ENCODE measurements around the gene CERKL.

Gene CERKL

GRCh38 chr2:181619516-181619915, 37.4 kb downstream of the CERKL start:
- Mint-ChIP-seq H3K9me3 (no peaks in the 10 kb centered on the region), H3K36me3 (no peaks in the 10 kb centered on the region), H3K4me1 (no peaks in the 10 kb centered on the region), H3K27ac (no peak overlapping the region), H3K4me3 (no peak overlapping the region)
- DNase-seq (ENCODE audit: low spot score in 2 of 2), result no peak
- no peak for ATAC-seq

GRCh38 chr2:181616715-181617114, 40.2 kb downstream of the CERKL start:
- H3K27ac Mint-ChIP-seq, result no peak overlapping the region
- H3K4me1 Mint-ChIP-seq, result no peaks in the 10 kb centered on the region
- no peaks in the 10 kb centered on the region for H3K36me3 Mint-ChIP-seq
- no peak for ATAC-seq
- H3K4me3 Mint-ChIP-seq, result no peak overlapping the region
- H3K9me3 Mint-ChIP-seq, result no peaks in the 10 kb centered on the region
- DNase-seq (ENCODE audit: low spot score in 2 of 2), result no peak

DNA sequence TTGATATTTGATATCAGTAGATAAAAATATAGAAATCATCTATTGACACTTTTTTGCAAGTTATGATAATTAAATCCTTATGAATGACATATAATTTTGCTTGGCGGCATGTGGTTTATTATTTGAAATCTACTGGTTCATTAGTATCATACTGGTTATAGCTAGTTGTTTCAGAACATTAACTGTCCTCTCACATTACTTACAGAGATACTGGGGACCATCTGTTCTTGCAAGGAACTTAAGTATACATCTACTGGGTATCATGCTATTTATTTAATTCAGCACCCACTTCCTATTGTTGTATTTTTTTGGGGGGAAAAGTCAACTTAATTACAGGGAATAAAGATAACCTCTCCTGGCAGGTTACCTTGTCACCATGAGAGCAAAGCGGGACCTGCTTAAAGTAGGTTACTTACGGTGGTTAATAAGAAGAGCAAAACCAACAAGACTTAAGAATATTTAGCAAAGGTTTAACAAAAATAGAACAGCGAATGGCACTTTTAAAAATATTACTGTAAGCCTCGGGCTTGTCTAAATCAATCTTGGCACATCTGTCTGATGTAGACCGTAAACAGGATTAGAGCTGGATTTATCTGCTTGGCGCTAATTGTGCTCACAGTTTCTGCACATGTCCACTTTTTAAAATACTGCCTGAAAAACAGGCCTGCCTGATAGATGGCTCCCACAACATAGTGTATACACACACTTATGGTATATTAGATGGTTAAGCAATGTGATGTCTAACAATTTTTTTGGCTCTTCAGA, 41.8 kb downstream of the CERKL start:
- Mint-ChIP-seq H3K36me3 (no peaks in the 10 kb centered on the region), H3K4me1 (no peaks in the 10 kb centered on the region), H3K9me3 (no peaks in the 10 kb centered on the region), H3K4me3 (no peak overlapping the region), H3K27ac (no peak overlapping the region)
- DNase-seq (ENCODE audit: low spot score in 2 of 2) (no peak), ATAC-seq (no peak)

DNA sequence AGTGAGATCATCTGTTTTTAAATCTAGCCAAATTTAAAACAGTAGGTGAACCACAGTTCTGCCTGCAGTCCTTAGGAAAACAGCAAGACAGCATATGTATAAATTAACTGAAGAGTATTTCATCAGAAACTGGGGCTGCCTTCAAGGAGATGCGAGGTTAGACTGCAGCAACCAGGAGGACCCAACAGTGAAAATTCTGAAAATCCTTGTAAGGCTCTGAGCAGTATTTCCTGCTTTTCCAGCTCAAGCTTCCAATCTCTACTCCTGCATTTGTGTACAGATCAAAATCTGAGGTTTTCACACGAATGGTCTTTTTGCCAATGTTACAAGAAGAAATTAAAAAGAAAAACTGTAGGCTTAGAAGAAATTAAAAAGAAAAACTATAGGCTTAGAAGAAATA, 43.7 kb downstream of the CERKL start:
- no peak overlapping the region for H3K27ac Mint-ChIP-seq

DNA sequence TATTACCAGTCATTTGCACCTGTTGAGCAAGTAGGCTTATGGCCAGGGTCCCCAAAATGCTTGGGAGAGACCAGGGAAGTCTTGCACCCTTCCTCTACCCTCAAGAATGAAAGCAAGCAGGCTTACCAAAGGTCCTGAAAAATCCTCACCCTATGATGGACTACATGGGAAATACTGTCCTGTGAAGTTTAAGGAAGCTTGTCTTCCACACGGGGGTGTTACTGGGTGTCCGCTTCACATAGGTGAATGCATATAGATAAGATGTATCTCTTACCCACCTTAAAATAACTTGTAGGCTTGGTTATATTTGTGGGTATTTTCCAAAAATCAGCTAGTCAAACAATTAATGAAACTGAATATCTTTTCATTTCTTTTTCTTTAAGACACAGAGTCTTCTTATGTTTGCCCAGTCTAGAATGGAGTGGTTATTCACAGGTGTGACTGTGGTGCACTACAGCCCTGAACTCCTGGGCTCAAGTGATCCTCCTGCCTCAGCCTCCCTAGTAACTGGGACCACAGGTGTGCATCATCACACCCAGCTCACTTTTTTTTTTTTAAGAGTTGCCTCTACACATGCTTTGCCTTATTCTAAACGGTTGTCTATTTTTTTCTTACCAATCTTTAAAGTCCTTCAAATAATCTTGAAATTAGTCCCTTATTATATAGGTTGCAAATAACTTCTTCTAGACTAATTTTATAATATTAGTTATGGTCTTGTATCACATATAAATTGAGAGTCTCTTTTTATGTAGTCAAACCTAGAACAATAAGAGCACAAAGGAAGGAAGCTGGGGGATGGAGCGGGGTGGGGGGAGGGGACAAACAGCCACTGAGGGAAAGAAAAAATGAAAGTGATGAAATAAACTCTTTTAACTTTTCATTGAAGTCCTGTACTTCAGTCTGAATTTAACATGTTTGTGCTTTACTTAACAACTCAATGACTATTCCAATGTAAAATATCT, 49.0 kb downstream of the CERKL start:
- Mint-ChIP-seq H3K27ac (no peak overlapping the region), H3K4me1 (peaks cover 10% of the 10 kb centered on the region), H3K9me3 (peaks cover 5% of the 10 kb centered on the region), H3K36me3 (no peaks in the 10 kb centered on the region), H3K4me3 (no peak overlapping the region)
- DNase-seq (ENCODE audit: low spot score in 2 of 2) (no peak), ATAC-seq (no peak)

More for the DNA sequence above, 43.7 kb downstream of the CERKL start:
- H3K36me3 Mint-ChIP-seq, result no peaks in the 10 kb centered on the region
- H3K9me3 Mint-ChIP-seq, result no peaks in the 10 kb centered on the region
- ATAC-seq (no peak), DNase-seq (ENCODE audit: low spot score in 2 of 2) (no peak)
- H3K4me1 Mint-ChIP-seq, result peaks cover 4% of the 10 kb centered on the region
- H3K4me3 Mint-ChIP-seq, result no peak overlapping the region

- H3K4me1 Mint-ChIP-seq, result peaks cover 10% of the 10 kb centered on the region
- no peaks in the 10 kb centered on the region for H3K36me3 Mint-ChIP-seq
- no peak for DNase-seq (ENCODE audit: low spot score in 2 of 2)
- no peak overlapping the region for H3K27ac Mint-ChIP-seq
- ATAC-seq, result no peak
- peaks cover 5% of the 10 kb centered on the region for H3K9me3 Mint-ChIP-seq
- no peak overlapping the region for H3K4me3 Mint-ChIP-seq
Observed at GRCh38 chr2:181605889-181606837, 50.7 kb downstream of the CERKL start.

DNA sequence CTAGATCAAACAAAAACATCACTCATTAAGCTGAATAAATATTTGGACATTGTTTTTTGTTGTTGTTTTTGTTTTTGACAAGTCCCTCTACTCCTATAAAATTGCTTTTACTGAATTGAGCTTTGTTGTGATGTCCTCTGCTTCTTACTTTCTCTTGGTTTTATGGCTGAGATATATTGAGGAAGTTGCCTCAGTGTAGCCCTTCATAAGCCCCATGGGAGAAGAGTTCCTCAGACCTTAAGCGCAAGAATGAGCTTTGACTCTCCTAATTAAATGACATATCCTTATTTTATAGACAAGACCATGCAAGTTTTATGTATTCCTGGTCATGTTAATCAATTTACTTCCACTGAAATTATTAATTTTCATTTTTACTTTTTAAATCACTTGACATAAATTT, 54.9 kb downstream of the CERKL start:
- peaks cover 5% of the 10 kb centered on the region for H3K9me3 Mint-ChIP-seq
- no peak overlapping the region for H3K4me3 Mint-ChIP-seq
- no peaks in the 10 kb centered on the region for H3K4me1 Mint-ChIP-seq
- ATAC-seq (no peak), DNase-seq (ENCODE audit: low spot score in 2 of 2) (no peak)
- H3K27ac Mint-ChIP-seq, result no peak overlapping the region
- H3K36me3 Mint-ChIP-seq, result no peaks in the 10 kb centered on the region

- H3K36me3 Mint-ChIP-seq, result no peaks in the 10 kb centered on the region
- H3K27ac Mint-ChIP-seq, result no peak overlapping the region
- DNase-seq (ENCODE audit: low spot score in 2 of 2), result no peak
- no peaks in the 10 kb centered on the region for H3K4me1 Mint-ChIP-seq
- H3K4me3 Mint-ChIP-seq, result no peak overlapping the region
- H3K9me3 Mint-ChIP-seq, result no peaks in the 10 kb centered on the region
- ATAC-seq, result no peak
Observed at GRCh38 chr2:181596556-181596955, 60.3 kb downstream of the CERKL start.

DNA sequence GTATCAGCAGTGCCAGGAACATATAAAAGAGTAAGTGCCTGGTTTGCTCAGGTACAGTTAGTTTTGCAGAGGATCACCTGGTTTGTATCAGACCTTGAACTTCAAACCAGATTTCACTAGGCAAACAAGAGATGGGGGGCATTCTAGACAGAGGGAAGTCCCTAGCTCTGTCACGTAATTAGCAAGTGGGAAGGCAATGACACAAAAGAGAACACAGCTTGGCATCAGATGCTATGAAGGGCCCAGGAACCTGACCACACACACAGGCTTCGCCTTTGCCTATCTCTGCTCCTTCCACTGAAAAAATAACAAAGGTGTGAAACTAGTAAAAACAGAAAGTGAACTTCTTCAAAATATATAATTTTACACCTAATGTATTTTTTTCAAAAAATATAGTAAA, 62.6 kb downstream of the CERKL start:
- Mint-ChIP-seq H3K4me3 (no peak overlapping the region), H3K27ac (no peak overlapping the region), H3K36me3 (no peaks in the 10 kb centered on the region), H3K4me1 (no peaks in the 10 kb centered on the region), H3K9me3 (no peaks in the 10 kb centered on the region)
- DNase-seq (ENCODE audit: low spot score in 2 of 2) (no peak), ATAC-seq (no peak)

GRCh38 chr2:181589779-181590178, 67.1 kb downstream of the CERKL start:
- no peak for ATAC-seq
- peaks cover 9% of the 10 kb centered on the region for H3K4me1 Mint-ChIP-seq
- no peaks in the 10 kb centered on the region for H3K9me3 Mint-ChIP-seq

DNA sequence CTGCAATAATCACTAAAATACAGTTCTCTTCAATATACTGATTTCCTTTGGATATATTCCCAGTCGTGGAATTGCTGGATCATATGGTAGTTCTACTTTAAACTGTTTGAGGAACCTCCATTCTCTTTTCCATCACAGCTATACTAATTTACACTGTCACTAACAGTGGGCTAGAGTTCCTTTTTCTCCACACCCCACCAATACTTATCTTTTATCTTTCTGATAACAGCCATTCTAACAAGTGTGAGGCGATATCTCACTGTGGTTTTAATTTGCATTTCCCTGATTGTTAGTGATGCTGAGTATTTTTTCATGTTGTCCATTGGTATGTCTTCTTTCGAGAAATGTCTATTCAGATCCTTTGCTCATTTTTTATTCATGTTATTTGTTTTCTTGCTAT, 68.4 kb downstream of the CERKL start:
- no peak for ATAC-seq
- Mint-ChIP-seq H3K27ac (no peak overlapping the region), H3K36me3 (no peaks in the 10 kb centered on the region), H3K9me3 (no peaks in the 10 kb centered on the region), H3K4me3 (no peak overlapping the region), H3K4me1 (peaks cover 9% of the 10 kb centered on the region)
- no peak for DNase-seq (ENCODE audit: low spot score in 2 of 2)

More at GRCh38 chr2:181589779-181590178, 67.1 kb downstream of the CERKL start:
- no peak for DNase-seq (ENCODE audit: low spot score in 2 of 2)
- H3K4me3 Mint-ChIP-seq, result no peak overlapping the region
- H3K36me3 Mint-ChIP-seq, result no peaks in the 10 kb centered on the region
- no peak overlapping the region for H3K27ac Mint-ChIP-seq

- peak; percentile 42 for ATAC-seq
- peaks cover 9% of the 10 kb centered on the region for H3K4me1 Mint-ChIP-seq
Observed at GRCh38 chr2:181586569-181587081, 70.3 kb downstream of the CERKL start.

DNA sequence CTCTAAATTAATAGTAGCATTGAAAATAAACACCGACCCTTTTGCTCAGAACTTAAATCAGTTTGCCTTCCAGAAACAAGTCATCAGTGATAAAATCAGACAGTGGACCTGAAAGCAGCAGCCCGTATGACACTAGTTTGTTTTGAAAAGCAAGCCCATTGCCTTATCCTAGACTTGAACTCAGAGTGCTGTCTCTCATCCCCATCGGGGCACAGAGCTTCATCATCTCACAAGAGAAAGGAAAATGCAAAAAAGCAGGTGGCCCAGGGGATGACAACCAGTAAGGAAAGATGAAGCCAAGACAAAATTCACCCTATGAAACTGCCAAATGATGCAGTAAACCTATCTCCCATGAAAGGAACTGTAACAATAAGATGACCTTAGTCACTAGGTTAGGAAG, 71.2 kb downstream of the CERKL start:
- Mint-ChIP-seq H3K36me3 (no peaks in the 10 kb centered on the region), H3K27ac (no peak overlapping the region), H3K4me1 (peaks cover 9% of the 10 kb centered on the region), H3K9me3 (no peaks in the 10 kb centered on the region), H3K4me3 (no peak overlapping the region)
- no peak for ATAC-seq
- no peak for DNase-seq (ENCODE audit: low spot score in 2 of 2)

More at GRCh38 chr2:181586569-181587081, 70.3 kb downstream of the CERKL start:
- DNase-seq (ENCODE audit: low spot score in 2 of 2), result no peak
- H3K27ac Mint-ChIP-seq, result no peak overlapping the region
- H3K36me3 Mint-ChIP-seq, result no peaks in the 10 kb centered on the region
- no peak overlapping the region for H3K4me3 Mint-ChIP-seq
- no peaks in the 10 kb centered on the region for H3K9me3 Mint-ChIP-seq

- H3K9me3 Mint-ChIP-seq, result no peaks in the 10 kb centered on the region
- DNase-seq (ENCODE audit: low spot score in 2 of 2) (no peak), ATAC-seq (no peak)
- no peaks in the 10 kb centered on the region for H3K36me3 Mint-ChIP-seq
- H3K27ac Mint-ChIP-seq, result no peak overlapping the region
- no peak overlapping the region for H3K4me3 Mint-ChIP-seq
- peaks cover 3% of the 10 kb centered on the region for H3K4me1 Mint-ChIP-seq
Observed at GRCh38 chr2:181581534-181581933, 75.4 kb downstream of the CERKL start.

GRCh38 chr2:181578829-181579228, 78.1 kb downstream of the CERKL start:
- DNase-seq (ENCODE audit: low spot score in 2 of 2), result no peak
- Mint-ChIP-seq H3K4me1 (no peaks in the 10 kb centered on the region), H3K4me3 (no peak overlapping the region)

More at GRCh38 chr2:181578829-181579228, 78.1 kb downstream of the CERKL start:
- H3K36me3 Mint-ChIP-seq, result no peaks in the 10 kb centered on the region
- no peaks in the 10 kb centered on the region for H3K9me3 Mint-ChIP-seq
- ATAC-seq, result no peak
- no peak overlapping the region for H3K27ac Mint-ChIP-seq

Data from stimulated activated effector memory CD8-positive, alpha-beta T cell treated with anti-CD3 and anti-CD28 coated beads, Interleukin-12 subunit alpha, Interleukin-12 subunit beta, amount 100 ng/mL, for 72 hours (primary cell).